GM23248 (cell line): ENCODE measurements around the gene SCAPER.

Experiments
- EZH2 ChIP-seq: fragments of 200-600 bp; sonication (generic); IDR thresholded peaks from 2 replicates; pipeline ENCODE4 v1.6.1; 2018; ENCODE audit warnings: antibody characterized with exemption, mild to moderate bottlenecking; ENCODE audit not compliant: insufficient read depth, poor library complexity, severe bottlenecking
- EZH2phosphoT487 ChIP-seq: fragments of 200-600 bp; sonication (generic); IDR thresholded peaks from 2 replicates; pipeline ENCODE4 v1.6.1; 2018; ENCODE audit warnings: antibody characterized with exemption, moderate library complexity, mild to moderate bottlenecking, low read depth; ENCODE audit not compliant: insufficient read depth

- no peak for TF ChIP-seq EZH2phosphoT487
- no peak for TF ChIP-seq EZH2
Measured at GRCh38 chr15:76667943-76668715, 237.0 kb downstream of the SCAPER start.
